Right ventricle myocardium inferior (tissue), 1 donor: Measurements from ENCODE around the gene AP5B1. TPM values are rescaled to one million over a fixed set of nuclear protein-coding genes. Genes with fewer than 3 reads are reported as not detected.

Experiments used
- ATAC-seq: fragments of 200-7000 bp; cut with Tn5 transposase; one replicate; pipeline ENCODE4 v1.9.1; 2020; ENCODE audit warnings: mild to moderate bottlenecking, moderate library complexity
- DNase-seq: peaks from one replicate; pipeline ENCODE4 v3.0.0; 2021; ENCODE audit errors: missing footprints
- intact Hi-C: fragments of 100-400 bp; cut with DNase I; formaldehyde crosslinking; loops from one replicate; pipeline ENCODE4 v1.11.0; 2022
- total RNA-seq: library from RNA; stranded (reverse); fragmentation: NEBNext Ultra II Directional; extraction: Animal tissue kit (Norgen Biotek cat#: 25700); gene quantifications from one replicate; pipeline ENCODE4 v1.2.1, GENCODE V29; 2021
- donor health status: DM: no; HTN: yes; CAD: no; lungs with severe emphysema.

AP5B1 gene
- total RNA-seq, 1 donor from 2014 or later, result 6.1 TPM

DNA sequence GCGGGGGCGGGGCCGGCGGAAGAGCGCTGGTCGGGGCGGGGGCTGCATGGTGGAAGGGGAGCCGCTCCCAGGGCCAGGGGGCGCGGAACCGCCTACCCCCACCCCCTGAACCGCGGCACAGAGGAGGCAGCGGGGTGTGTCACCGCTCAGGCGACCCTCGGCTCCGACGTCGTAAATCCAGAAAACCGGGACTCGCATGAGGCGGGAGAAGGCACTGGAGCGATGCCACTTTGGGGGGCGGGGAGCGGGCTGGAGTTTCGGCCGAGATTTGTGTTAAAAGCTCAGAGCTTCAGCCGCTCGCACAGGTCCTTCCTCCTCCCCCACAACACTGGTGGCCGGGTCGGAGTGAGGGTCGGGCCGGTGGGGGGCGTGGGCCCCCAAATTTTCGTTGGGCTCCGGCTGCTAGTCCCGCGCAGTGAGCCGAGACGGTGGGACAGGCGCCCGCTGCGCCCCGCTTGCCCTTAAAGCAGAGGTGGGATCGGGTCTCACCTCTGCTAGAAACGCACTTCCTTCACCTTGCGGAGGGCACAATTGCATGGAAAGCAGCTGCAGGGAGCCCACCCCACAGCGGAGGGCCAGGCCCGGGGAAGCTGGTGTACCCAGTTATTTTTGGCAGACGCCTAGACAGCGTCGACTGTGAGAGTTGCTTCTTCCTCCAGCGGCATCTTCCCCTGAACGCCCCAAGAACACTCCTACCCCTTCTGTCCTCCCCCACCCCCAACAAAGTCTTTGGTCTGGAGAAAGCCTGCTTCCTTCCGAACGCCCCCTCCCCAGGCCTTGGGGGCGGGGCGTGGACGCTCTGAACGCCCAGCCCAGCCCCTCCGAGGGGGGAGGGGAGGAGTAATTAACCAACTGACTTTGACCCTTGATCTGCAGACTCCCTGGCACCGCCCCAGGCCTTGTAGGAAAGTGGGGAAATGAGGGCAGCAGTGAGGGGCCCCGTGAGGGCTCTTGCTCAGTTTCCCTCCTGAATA lies 7.2 kb upstream of the AP5B1 start:
- intact Hi-C loops, result no loop called here
- ATAC-seq (no peak), DNase-seq (no peak)

DNA sequence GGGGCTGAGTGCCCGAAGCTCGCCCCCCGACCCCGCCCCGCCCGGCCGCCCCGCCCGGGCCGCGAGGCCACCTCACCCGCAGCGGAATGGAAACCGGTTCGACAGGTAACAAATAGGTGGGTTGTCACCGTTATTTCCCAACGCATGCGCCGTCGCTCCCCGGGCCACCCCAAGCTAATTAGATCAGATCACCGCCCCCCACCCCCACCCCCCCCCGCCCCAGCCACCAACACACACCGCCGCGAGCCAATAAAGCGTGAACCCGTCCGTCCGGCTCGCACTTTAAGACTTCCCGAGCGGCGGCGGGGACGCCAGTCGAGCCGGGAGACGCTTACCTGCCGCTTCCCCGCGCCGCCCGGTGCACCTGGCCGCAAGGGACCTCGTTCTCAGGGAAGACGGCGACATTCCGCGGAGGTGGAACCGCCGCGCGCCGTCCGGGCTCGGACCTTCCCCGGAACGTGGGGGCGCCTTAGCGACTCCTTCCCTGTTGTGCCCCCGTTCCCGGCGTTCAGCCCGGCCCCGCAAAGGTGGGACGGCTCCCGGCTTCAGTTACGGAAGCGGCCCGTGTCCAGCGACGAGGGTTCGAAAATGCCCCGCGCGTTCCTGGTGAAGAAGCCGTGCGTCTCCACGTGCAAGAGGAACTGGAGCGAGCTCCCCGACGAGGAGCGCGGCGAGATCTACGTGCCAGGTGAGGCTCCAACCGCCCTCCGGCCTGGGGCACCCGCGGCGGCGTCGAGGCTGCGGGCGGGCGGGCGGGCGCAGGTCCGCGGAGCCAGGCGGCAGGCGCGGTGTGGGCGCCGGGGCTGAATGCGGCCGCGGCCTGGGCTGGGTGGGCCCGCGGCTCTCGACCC lies 6.2 kb upstream of the AP5B1 start, which contains the start of gene OVOL1:
Gene OVOL1, plus strand, starts transcription at position 278 of the 851 bp plus-strand sequence. Its CDS starts 311 bp downstream, at position 589.
- DNase-seq (no peak), ATAC-seq (no peak)
- intact Hi-C loops, result no loop called here

GRCh38 chr11:65786008-65786785 lies 5.4 kb upstream of the AP5B1 start:
- DNase-seq, result no peak
- intact Hi-C loops, result no loop called here

DNA sequence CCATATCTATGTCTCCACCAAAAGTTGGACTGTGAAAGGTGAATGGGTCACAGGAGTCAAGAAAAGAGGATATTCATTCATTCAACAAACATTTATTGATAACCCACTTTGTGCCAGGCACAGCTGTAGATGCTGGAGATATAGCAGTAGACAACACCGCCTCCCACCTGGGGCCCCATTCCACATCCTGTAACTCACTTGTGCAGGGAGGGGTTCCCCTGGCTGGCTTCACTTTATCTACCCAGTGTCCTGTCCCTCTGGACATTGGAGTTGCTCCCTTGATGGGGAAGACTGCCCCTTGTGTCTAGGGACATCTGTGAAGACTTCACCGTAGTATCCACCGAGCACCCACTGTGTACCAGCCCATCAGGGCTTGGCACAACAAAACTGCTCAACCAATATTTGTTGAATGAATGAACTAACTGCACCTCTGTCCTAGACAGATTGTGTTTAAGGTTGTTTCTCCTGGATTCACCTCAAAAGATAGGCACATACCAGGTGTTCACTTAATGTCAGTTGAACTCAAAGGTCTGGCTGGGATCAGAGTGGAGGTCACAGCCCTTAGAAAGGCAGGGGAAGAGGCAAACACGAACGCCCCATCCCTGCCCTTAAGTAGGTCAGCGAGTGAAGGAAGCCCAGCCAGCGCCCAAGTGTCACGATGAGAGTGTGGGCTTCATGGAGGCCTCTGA lies 4.7 kb upstream of the AP5B1 start:
- intact Hi-C loops, result no loop called here
- no peak for ATAC-seq
- DNase-seq, result no peak

More at GRCh38 chr11:65786008-65786785, 5.4 kb upstream of the AP5B1 start:
- no peak for ATAC-seq

DNA sequence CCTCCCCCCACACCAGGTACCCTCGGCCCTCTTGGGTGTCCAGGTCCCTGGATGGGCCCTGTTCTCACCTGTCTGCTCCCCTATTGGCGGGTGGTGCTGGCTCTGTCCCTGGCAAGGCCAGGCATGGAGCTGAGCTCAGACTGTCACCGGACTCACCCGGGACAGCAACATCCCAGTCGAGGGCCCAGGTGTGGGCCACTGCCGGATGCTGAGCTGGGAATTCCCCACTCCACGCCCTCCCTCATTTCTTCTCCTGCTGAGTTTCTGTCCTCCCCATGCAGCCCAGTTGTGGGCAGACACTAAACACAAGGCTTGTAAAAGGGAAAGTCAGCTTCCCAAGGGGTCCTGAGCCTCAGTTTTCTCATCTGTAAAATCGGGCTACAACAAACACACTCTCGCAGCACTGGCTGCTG lies 2.0 kb upstream of the AP5B1 start:
- intact Hi-C loops, result loop anchor here (5.0 kb wide), 1 partner anchor 71 kb away; the partner anchor contains the start of gene KAT5
- no peak for ATAC-seq
- no peak for DNase-seq

GRCh38 chr11:65781962-65782815 lies 1.4 kb upstream of the AP5B1 start:
- DNase-seq (no peak), ATAC-seq (no peak)
- intact Hi-C loops, result loop anchor here (5.0 kb wide), 1 partner anchor 70 kb away; the partner anchor contains the start of gene KAT5

GRCh38 chr11:65781152-65781961 lies 581 bp upstream of the AP5B1 start:
- intact Hi-C loops, result loop anchor here (5.0 kb wide), 1 partner anchor 69 kb away; the partner anchor contains the start of gene KAT5
- no peak for DNase-seq
- ATAC-seq, result peak; percentile 30

DNA sequence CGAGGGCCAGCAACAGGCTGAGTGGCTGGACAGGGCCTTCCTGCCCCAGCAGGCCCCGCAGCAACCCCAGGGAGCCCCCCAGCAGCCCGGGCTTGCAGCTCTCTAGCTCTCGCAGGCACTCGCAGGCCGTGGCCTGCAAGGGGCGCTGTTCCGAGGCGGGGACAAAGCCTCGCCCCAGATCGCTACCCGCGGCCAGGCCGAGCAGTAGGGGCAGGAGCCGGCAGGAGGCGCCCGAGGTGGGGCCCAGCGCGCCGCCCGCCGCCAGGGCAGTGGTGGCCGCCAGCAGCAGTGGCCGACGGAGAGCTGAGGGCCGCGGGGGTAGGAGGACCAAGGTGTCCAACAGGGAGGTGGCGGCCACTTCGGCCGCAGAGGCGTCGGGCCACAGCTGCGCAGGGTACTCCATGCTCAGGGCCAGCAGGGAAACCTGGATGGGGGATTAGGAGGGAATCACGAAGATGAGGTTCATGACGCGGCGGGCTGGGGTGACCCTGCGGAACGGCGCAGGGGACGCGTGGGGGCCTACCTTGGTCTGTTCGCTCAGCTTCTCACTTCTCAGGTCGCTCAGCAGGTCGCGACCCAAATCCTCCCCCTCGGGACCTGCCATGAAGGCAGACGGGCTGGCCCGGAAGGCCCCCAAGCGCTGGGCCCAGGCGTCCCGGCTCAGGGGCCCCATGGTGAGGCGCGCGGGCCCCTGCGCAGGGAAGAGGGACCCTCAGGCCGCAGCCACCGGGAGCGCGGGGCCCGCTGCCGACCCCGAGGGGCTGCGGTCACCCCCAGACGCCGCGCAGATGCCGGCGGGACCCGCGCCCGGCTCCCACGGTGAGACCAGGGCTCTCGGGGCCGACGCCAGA lies 632 bp downstream of the AP5B1 start:
- intact Hi-C loops, result loop anchor here (1.0 to 5.0 kb wide), 3 partner anchors 38 to 209 kb away; partner anchors contain the start of gene KAT5
- DNase-seq (peak; percentile 92), ATAC-seq (peak; percentile 89)

- DNase-seq, result no peak
- intact Hi-C loops, result no loop called here
- no peak for ATAC-seq
Observed at GRCh38 chr11:65779669-65779918, 1.2 kb downstream of the AP5B1 start.

DNA sequence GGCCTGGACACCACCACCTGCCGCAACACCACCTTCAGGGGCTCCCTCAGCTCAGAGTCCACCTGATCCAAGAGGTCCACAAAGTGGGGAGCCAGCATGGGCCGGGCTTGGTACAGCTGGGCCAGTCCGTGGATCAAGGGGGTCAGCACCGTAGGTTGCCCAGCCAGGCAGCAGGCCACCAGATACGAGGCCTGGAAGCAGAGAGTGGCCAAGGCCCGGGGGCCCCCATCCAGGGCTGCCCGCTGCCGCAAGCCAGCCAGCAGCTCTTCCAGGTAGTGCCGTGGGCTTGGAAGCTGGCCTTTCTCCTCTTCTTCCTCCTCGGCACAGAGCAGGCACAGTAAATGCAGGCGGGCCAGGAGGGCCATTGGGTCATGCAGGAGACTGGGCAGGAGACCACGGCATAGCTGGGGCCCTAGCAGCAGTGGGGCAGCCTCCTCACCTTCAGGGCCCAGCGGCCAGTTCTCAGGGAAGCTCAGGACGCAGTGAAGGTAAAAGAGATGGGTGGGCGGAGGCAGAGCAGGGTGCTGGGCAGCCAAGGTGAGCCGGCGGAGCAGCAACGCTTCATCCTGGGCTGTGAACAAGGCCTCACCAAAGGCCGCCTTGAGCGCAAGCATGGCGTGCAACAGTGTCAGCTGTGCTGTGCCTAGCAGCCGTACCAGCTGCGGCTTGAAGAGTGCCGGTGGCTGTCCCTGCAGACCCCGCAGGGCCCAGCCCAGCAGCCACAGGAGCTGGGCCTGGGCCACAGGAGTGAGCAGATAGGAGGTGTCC lies 1.7 kb downstream of the AP5B1 start:
- DNase-seq, result no peak
- ATAC-seq, result no peak
- intact Hi-C loops, result no loop called here

- intact Hi-C loops, result no loop called here
- no peak for ATAC-seq
- no peak for DNase-seq
Observed at GRCh38 chr11:65778431-65778900, 2.3 kb downstream of the AP5B1 start.

GRCh38 chr11:65777821-65778361 lies 2.9 kb downstream of the AP5B1 start:
- intact Hi-C loops, result no loop called here
- no peak for ATAC-seq
- DNase-seq, result no peak

DNA sequence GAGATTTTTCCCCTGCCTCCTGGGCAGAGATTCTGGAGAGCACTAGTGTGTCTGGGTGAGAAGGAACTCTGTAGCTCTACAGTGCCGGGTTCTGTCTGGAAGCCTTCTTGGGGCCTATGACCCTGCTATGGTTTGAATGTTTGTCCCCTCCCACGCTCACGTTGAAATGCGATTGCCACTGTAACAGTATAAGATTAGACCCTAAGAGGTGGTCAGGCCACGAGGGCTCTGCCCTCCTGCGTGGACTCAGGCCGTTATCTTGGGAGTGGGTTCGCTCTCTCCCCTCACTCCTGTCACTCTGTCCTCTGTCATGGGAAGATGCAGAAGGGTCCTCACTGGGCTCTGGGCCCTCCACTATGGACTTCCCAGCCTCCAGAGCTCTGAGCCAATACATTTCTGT lies 3.5 kb downstream of the AP5B1 start:
- ATAC-seq (no peak), DNase-seq (no peak)
- intact Hi-C loops, result no loop called here

DNA sequence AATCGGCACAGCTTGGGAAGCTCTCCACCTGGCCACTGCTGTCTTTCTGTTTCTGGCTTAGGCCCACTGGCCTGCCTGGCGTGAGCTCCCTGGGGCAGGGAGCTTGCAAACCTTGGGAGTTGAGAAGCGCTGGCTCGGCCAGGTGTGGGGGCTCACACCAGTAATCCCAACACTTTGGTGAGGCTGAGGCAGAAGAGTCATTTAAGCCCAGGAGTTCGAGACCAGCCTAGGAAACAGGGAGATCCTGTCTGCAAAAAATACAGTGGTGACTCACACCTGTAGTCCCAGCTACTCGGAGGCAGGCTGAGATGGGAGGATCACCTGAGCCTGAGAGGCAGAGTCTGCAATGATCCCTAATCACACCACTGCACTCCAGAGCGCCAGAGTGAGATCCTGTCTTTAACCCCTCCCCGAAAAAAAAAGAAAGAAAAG lies 4.0 kb downstream of the AP5B1 start:
- ATAC-seq (no peak), DNase-seq (no peak)
- intact Hi-C loops, result no loop called here

DNA sequence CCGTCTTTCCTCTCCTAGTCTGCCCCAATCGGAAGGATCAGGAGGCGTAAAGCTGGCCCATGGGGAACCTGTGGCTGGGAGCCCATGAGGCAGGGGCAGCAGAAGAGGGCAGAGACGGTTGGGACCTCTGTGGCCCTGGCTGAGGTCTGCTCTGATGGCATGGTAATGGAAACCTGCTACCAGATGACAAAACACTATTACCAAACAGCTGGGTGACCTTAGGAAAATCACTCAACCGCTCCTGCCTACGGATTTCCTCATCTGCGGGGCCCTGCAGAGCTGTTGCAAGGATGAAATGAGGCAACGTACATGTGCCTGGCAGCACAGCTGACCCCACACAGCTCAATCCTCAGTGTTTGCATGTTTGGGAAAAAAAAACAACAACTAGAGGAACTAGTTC lies 4.6 kb downstream of the AP5B1 start:
- intact Hi-C loops, result no loop called here
- no peak for DNase-seq
- no peak for ATAC-seq
